ENCODE results near the gene GNAT3. TPM values are rescaled to one million over a fixed set of nuclear protein-coding genes. Genes with fewer than 3 reads are reported as not detected.

The GNAT3 gene
- total RNA-seq, 4 donors from 2014 or later = 1.5 to 2.1 TPM; not detected in 2

- Histone ChIP-seq H3K27me3 (no peaks in the 10 kb centered on the region), H3K4me3 (no peak overlapping the region), H3K4me1 (no peaks in the 10 kb centered on the region), H3K9me3 (no peaks in the 10 kb centered on the region), H3K36me3 (no peaks in the 10 kb centered on the region), H3K27ac (no peak overlapping the region)
- TF ChIP-seq POLR2A (IDR thresholded peaks at IDR 0.05) = no peak
- TF ChIP-seq CTCF (IDR thresholded peaks at IDR 0.05) = no peak
- DNase-seq = no peak
Observed at GRCh38 chr7:80493121-80493849, 18.6 kb downstream of the GNAT3 start.

GRCh38 chr7:80491462-80491861 is 20.4 kb downstream of the GNAT3 start:
- no peak overlapping the region for H3K27ac ChIP-seq
- H3K36me3 ChIP-seq = no peaks in the 10 kb centered on the region
- H3K4me3 ChIP-seq = no peak overlapping the region
- H3K4me1 ChIP-seq = no peaks in the 10 kb centered on the region
- no peak for TF ChIP-seq POLR2A (IDR thresholded peaks at IDR 0.05)
- TF ChIP-seq CTCF (IDR thresholded peaks at IDR 0.05) = no peak
- H3K9me3 ChIP-seq = no peaks in the 10 kb centered on the region
- no peak for DNase-seq
- no peaks in the 10 kb centered on the region for H3K27me3 ChIP-seq

GRCh38 chr7:80488851-80489370 is 23.0 kb downstream of the GNAT3 start:
- Histone ChIP-seq H3K4me3 (no peak overlapping the region), H3K27ac (no peak overlapping the region), H3K4me1 (no peaks in the 10 kb centered on the region), H3K36me3 (no peaks in the 10 kb centered on the region), H3K9me3 (no peaks in the 10 kb centered on the region), H3K27me3 (no peaks in the 10 kb centered on the region)
- TF ChIP-seq CTCF (IDR thresholded peaks at IDR 0.05) (no peak), POLR2A (IDR thresholded peaks at IDR 0.05) (no peak)
- DNase-seq = no peak

- Histone ChIP-seq H3K4me1 (no peaks in the 10 kb centered on the region), H3K4me3 (no peak overlapping the region), H3K9me3 (no peaks in the 10 kb centered on the region), H3K36me3 (no peaks in the 10 kb centered on the region), H3K27ac (no peak overlapping the region), H3K27me3 (no peaks in the 10 kb centered on the region)
- no peak for DNase-seq
- TF ChIP-seq POLR2A (IDR thresholded peaks at IDR 0.05) = no peak
- no peak for TF ChIP-seq CTCF (IDR thresholded peaks at IDR 0.05)
Observed at GRCh38 chr7:80488406-80488805, 23.5 kb downstream of the GNAT3 start.

- no peak overlapping the region for H3K4me3 ChIP-seq
- no peaks in the 10 kb centered on the region for H3K36me3 ChIP-seq
- no peak for TF ChIP-seq POLR2A (IDR thresholded peaks at IDR 0.05)
- TF ChIP-seq CTCF (IDR thresholded peaks at IDR 0.05) = no peak
- no peak overlapping the region for H3K27ac ChIP-seq
- no peaks in the 10 kb centered on the region for H3K4me1 ChIP-seq
- DNase-seq = no peak
- no peaks in the 10 kb centered on the region for H3K9me3 ChIP-seq
- H3K27me3 ChIP-seq = no peaks in the 10 kb centered on the region
Observed at GRCh38 chr7:80485721-80486120, 26.1 kb downstream of the GNAT3 start.

Data from Peyer's patch (tissue), 4 donors.